GM20000 (cell line): Measurements from ENCODE around the gene SCIMP.

ENCODE experiments used
- DNase-seq: peaks from one replicate; pipeline ENCODE4 v3.0.0; 2012; ENCODE audit warnings: low spot score
- TF ChIP-seq, protein P1 (sequence below): IDR thresholded peaks from 2 replicates; pipeline ENCODE4 v1.5.1; 2012; ENCODE audit warnings: mild to moderate bottlenecking, control low read depth; ENCODE audit errors: extremely low read depth, missing control alignments

Gene SCIMP

DNA sequence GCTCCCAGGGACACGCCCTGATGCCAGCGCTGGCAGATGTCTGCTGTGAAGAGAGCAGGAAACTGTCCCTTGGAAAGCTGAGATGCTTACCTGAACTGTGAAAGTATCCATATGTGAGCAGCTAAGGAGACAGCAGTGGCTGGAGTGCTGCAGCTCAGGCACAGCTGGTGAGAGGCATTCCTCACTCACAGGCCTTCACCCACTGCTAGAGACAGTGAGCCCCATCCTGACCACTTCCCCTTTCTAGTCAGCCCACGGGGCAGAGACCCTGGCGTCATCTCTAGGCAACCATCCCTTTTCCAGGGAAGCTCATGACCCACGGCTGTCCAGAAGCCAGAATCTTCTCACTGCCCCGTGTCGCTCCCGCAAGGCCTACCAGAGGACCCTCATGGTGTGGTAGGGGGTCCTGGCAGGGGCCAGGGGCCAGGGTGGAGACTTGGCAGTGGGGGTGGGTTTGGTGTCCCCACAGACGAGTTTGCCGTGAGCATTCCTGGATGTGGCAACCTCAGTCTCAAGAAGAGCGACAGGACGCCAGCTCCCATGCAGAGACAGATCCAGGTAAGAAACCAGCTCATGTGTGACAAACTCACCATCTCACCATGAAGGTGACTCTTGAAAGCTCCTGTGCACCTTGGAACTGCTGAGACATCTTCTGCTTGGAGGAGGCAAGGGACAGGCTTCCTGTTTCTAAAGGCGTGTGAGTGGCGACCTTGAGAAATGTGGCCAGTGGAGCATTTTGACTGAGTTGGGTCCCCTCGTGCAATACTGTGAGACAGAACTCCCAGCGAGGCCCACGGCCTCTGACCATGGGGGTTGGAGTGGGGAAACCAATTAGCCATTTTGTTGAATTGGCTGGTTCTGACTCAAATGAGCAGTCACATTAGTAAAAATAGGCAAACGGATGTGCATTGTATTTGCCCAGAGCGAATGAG is at the start of gene SCIMP:
SCIMP (minus strand) TSS at position 216 of the 932 bp plus-strand sequence; CDS start at position 111, 105 bp downstream.
- TF ChIP-seq, protein P1, sequence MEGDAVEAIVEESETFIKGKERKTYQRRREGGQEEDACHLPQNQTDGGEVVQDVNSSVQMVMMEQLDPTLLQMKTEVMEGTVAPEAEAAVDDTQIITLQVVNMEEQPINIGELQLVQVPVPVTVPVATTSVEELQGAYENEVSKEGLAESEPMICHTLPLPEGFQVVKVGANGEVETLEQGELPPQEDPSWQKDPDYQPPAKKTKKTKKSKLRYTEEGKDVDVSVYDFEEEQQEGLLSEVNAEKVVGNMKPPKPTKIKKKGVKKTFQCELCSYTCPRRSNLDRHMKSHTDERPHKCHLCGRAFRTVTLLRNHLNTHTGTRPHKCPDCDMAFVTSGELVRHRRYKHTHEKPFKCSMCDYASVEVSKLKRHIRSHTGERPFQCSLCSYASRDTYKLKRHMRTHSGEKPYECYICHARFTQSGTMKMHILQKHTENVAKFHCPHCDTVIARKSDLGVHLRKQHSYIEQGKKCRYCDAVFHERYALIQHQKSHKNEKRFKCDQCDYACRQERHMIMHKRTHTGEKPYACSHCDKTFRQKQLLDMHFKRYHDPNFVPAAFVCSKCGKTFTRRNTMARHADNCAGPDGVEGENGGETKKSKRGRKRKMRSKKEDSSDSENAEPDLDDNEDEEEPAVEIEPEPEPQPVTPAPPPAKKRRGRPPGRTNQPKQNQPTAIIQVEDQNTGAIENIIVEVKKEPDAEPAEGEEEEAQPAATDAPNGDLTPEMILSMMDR: no peak
- peak; percentile 58 for DNase-seq

- TF ChIP-seq, protein P1: no peak
- DNase-seq: no peak
Observed at GRCh38 chr17:5283571-5284315, 49.1 kb upstream of the SCIMP start.

GRCh38 chr17:5282642-5283217 is 48.1 kb upstream of the SCIMP start:
- no peak for DNase-seq
- TF ChIP-seq, protein P1: no peak

GRCh38 chr17:5281814-5282641 is 47.4 kb upstream of the SCIMP start, which contains the start of gene RABEP1:
Gene RABEP1, plus strand, starts transcription at chr17:5282284. Its CDS starts 203 bp downstream, at chr17:5282487.
- DNase-seq: peak; percentile 98

DNA sequence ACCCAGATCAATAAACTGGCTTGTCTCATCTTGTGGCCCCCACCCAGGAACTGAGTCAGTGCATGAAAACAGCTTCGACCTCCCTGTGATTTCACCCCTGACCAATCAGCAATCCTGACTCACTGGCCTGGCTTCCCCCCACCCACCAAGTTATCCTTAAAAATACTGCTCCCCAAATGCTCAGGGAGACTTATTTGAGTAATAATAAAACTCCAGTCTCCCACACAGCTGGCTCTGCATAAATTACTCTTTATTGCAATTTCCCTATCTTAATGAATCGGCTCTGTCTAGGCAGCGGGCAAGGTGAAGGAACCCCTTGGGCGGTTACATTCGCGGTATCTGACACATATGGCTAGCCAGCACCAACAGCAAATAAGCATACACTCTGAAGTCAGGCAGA is 37.7 kb upstream of the SCIMP start:
- TF ChIP-seq, protein P1: no peak
- DNase-seq: no peak

More at GRCh38 chr17:5281814-5282641, 47.4 kb upstream of the SCIMP start, which contains the start of gene RABEP1:
- TF ChIP-seq, protein P1: no peak

GRCh38 chr17:5269241-5269960 is 34.7 kb upstream of the SCIMP start:
- TF ChIP-seq, protein P1: no peak
- no peak for DNase-seq
